ENCODE results near the gene FNIP2. TPM values are rescaled to one million over a fixed set of nuclear protein-coding genes. Genes with fewer than 3 reads are reported as not detected.
A peak's percentile ranks its signal among the peaks of the same experiment; 100 is the strongest.

Gene FNIP2
- total RNA-seq, 2 experiments from 2014 or later, result 10.1 to 11.3 TPM

- H3K4me1 Mint-ChIP-seq (ENCODE audit: low read depth), result peaks cover 33% of the 10 kb centered on the region
- no peak overlapping the region for H3K4me3 Mint-ChIP-seq
- no peaks in the 10 kb centered on the region for H3K9me3 Mint-ChIP-seq
- no peaks in the 10 kb centered on the region for H3K27me3 Mint-ChIP-seq (ENCODE audit: low read depth)
- no peak for DNase-seq
- peaks cover 1% of the 10 kb centered on the region for H3K36me3 Mint-ChIP-seq (ENCODE audit: low read depth)
- no peak overlapping the region for H3K27ac Mint-ChIP-seq
- intact Hi-C loops (cut with micrococcal nuclease), result loop anchor here (1.0 to 2.0 kb wide), 3 partner anchors 310 to 440 kb away; no protein-coding TSS in a partner anchor
- CTCF ChIA-PET, result interaction anchor here (0.5 kb wide), 1 partner anchor 84 kb away, joined by 3 read pairs; no protein-coding TSS in a partner anchor
These were observed 2.3 kb upstream of the FNIP2 start for GRCh38 chr4:158766434-158767044.

DNA sequence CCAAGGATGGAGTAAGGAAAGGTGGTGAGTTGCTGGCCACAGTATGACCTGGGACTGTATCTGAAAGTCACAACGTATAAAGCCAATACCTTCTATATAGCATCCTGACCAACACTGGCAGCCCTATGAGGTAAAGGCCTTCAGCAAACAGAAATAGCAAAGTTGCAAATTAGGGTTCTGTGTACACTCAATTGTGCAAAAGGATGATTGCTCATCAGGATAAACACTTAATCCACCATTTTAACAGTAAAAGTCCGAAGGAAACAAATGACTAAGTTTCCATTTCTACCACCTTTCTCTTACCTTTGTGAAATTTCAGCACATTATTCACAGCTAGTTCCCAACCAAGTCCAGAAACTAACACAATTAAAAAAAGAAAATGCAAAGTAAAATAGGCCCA is 1.4 kb upstream of the FNIP2 start:
- Mint-ChIP-seq H3K9me3 (no peaks in the 10 kb centered on the region), H3K4me1 (ENCODE audit: low read depth) (peaks cover 37% of the 10 kb centered on the region), H3K27me3 (ENCODE audit: low read depth) (no peaks in the 10 kb centered on the region), H3K4me3 (peak overlapping the region; percentile 77), H3K36me3 (ENCODE audit: low read depth) (peaks cover 1% of the 10 kb centered on the region), H3K27ac (peak overlapping the region; percentile 76)
- CTCF ChIA-PET, result interaction anchor here (0.5 to 0.8 kb wide), 4 partner anchors 44 to 439 kb away, joined by 3 read pairs; no protein-coding TSS in a partner anchor
- no peak for DNase-seq
- intact Hi-C loops (cut with micrococcal nuclease), result loop anchor here (1.0 to 2.0 kb wide), 3 partner anchors 309 to 439 kb away; no protein-coding TSS in a partner anchor

DNA sequence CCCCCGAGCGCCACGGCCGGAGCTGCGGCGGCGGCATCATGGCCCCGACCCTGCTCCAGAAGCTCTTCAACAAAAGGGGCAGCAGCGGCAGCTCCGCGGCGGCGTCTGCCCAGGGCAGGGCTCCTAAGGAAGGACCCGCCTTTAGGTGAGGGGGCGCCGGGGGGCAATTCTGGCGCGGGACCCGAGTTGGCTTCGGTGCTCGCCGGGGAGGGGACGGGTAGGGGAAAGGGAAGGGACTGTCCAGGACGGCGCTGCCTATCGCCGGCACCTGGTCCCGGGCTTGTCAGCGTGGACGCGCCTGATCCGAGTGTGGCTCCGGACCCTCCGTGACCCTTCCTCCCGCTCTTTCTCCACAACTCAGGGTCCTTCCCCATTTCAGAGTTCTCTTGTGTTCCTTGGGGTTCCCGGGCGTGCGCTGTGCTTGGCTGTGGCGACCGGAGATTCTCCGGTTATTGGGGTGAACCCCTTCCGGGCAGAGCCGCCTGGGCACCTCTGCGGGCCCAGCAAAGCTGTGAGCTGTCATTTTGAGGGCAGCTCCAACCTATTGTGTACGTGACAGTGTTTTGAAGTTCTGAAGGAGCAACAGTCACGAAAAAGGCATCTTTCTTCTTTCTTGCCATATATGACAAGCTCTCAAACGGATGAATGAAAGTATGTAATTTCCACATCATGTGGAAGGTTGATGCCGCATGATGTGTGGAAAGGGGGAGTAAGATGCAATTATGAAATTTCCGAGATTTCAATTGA is 522 bp downstream of the FNIP2 start:
- Mint-ChIP-seq H3K27ac (peak overlapping the region; percentile 90), H3K27me3 (ENCODE audit: low read depth) (no peaks in the 10 kb centered on the region), H3K36me3 (ENCODE audit: low read depth) (peaks cover 1% of the 10 kb centered on the region), H3K4me1 (ENCODE audit: low read depth) (peaks cover 39% of the 10 kb centered on the region), H3K9me3 (no peaks in the 10 kb centered on the region), H3K4me3 (peak overlapping the region; percentile 96)
- peak; percentile 59 for DNase-seq
- CTCF ChIA-PET, result interaction anchor here (1.0 to 1.4 kb wide), 6 partner anchors 42 to 434 kb away, joined by 3 to 4 read pairs (median 3); partner anchors contain the start of gene PPID
- intact Hi-C loops (cut with micrococcal nuclease), result loop anchor here (1.0 kb wide), 5 partner anchors 9 to 97 kb away; partner anchors contain the start of genes ETFDH and PPID

- CTCF ChIA-PET, result interaction anchor here (1.1 kb wide), 1 partner anchor 41 kb away, joined by 3 read pairs; no protein-coding TSS in a partner anchor
- intact Hi-C loops (cut with micrococcal nuclease), result no loop called here
- Mint-ChIP-seq H3K4me3 (peak overlapping the region; percentile 96), H3K27me3 (ENCODE audit: low read depth) (no peaks in the 10 kb centered on the region), H3K36me3 (ENCODE audit: low read depth) (peaks cover 1% of the 10 kb centered on the region), H3K27ac (no peak overlapping the region), H3K4me1 (ENCODE audit: low read depth) (peaks cover 47% of the 10 kb centered on the region), H3K9me3 (no peaks in the 10 kb centered on the region)
- DNase-seq, result no peak
These were observed 1.8 kb downstream of the FNIP2 start for GRCh38 chr4:158770671-158771070.

- Mint-ChIP-seq H3K4me1 (ENCODE audit: low read depth) (peaks cover 50% of the 10 kb centered on the region), H3K36me3 (ENCODE audit: low read depth) (peaks cover 1% of the 10 kb centered on the region), H3K27ac (no peak overlapping the region), H3K4me3 (no peak overlapping the region), H3K27me3 (ENCODE audit: low read depth) (no peaks in the 10 kb centered on the region), H3K9me3 (no peaks in the 10 kb centered on the region)
- intact Hi-C loops (cut with micrococcal nuclease), result no loop called here
- CTCF ChIA-PET, result no interaction called here
- no peak for DNase-seq
These were observed 3.0 kb downstream of the FNIP2 start for GRCh38 chr4:158771776-158772175.

DNA sequence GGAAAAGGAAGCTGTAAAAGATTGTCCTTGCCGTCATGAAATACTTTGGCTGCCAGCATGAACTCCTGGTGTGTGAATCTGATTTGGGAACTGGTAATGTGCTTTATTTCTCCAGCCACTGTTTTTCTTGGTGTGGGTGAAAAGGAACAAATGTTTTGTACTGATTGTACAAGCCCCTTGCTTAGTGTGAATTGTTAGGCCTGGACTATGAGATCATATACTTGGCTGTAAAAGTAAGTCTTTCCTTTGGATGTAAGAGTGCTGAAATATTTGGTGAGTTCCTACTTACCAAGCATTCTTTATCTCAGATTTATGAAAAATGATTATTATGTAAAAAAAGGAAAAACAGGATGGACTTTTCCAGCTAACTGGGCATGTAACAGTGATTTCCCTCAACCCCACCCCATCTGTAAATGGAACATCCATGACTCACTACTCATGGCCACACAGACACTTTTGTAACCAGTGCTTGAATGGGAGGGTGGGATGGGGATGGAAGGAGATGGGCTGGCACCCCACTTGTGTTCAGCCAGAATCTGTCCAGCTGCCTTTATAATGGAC is 6.3 kb downstream of the FNIP2 start:
- H3K27me3 Mint-ChIP-seq (ENCODE audit: low read depth), result no peaks in the 10 kb centered on the region
- H3K36me3 Mint-ChIP-seq (ENCODE audit: low read depth), result no peaks in the 10 kb centered on the region
- no peaks in the 10 kb centered on the region for H3K9me3 Mint-ChIP-seq
- intact Hi-C loops (cut with micrococcal nuclease), result no loop called here
- H3K4me3 Mint-ChIP-seq, result no peak overlapping the region
- no peak for DNase-seq
- H3K27ac Mint-ChIP-seq, result no peak overlapping the region
- CTCF ChIA-PET, result interaction anchor here (0.8 to 1.0 kb wide), 3 partner anchors 52 to 76 kb away, joined by 3 to 5 read pairs (median 3); no protein-coding TSS in a partner anchor
- H3K4me1 Mint-ChIP-seq (ENCODE audit: low read depth), result peaks cover 51% of the 10 kb centered on the region

DNA sequence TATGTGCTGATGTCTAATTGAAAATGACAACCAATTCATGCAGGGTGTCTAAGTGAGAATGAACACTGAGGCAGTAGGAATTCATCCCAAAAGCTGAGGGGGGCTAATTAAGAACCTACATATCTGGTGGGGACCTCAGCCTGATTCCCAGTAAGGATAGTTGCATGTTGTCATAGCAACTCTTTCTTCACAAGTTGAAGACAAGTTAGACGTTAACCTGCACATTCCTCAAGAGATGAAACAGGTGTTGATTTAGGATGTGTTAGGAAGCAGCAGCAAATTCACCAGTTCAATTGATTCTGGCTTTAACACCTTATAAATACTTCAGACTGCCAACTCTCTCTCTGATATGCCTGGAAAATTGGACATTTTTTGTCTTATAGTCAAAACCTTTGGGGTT is 7.3 kb downstream of the FNIP2 start:
- Mint-ChIP-seq H3K27ac (no peak overlapping the region), H3K27me3 (ENCODE audit: low read depth) (no peaks in the 10 kb centered on the region), H3K4me1 (ENCODE audit: low read depth) (peaks cover 41% of the 10 kb centered on the region), H3K4me3 (no peak overlapping the region), H3K36me3 (ENCODE audit: low read depth) (no peaks in the 10 kb centered on the region), H3K9me3 (no peaks in the 10 kb centered on the region)
- intact Hi-C loops (cut with micrococcal nuclease), result no loop called here
- DNase-seq, result no peak
- CTCF ChIA-PET, result no interaction called here

- peaks cover 33% of the 10 kb centered on the region for H3K4me1 Mint-ChIP-seq (ENCODE audit: low read depth)
- H3K4me3 Mint-ChIP-seq, result no peak overlapping the region
- no peaks in the 10 kb centered on the region for H3K36me3 Mint-ChIP-seq (ENCODE audit: low read depth)
- CTCF ChIA-PET, result interaction anchor here (0.5 to 1.5 kb wide), 2 partner anchors 74 to 177 kb away, joined by 3 to 4 read pairs; no protein-coding TSS in a partner anchor
- H3K27me3 Mint-ChIP-seq (ENCODE audit: low read depth), result no peaks in the 10 kb centered on the region
- H3K27ac Mint-ChIP-seq, result no peak overlapping the region
- DNase-seq, result no peak
- intact Hi-C loops (cut with micrococcal nuclease), result loop anchor here (1.0 to 2.0 kb wide), 3 partner anchors 8 to 49 kb away; partner anchors contain the start of gene FNIP2
- H3K9me3 Mint-ChIP-seq, result no peaks in the 10 kb centered on the region
These were observed 8.8 kb downstream of the FNIP2 start for GRCh38 chr4:158777423-158778155.

DNA sequence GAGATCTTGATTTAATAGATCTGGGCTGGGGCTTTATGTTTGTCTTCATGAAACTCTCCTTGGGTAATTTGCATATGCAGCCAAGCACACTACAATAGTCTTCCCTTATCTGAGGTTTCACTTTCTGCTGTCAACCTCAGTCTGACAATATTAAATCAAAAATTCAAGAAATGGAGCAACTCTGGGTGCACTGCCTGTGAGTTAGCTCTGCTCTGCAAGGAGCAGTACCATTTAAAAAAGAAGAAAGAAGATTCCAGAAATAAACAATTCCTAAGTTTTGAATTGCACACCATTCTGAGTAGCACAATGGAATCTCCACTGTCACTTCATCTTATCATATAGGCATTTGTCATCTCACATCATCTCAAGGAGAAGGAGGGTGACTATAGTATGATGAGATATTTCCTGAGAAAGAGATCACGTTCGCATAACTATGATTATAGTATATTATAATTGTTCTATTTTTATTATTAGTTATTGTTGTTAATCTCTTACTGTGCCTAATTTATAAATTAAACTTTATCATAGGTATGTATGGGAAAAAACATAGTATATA is 9.4 kb downstream of the FNIP2 start:
- no peak for DNase-seq
- H3K4me1 Mint-ChIP-seq (ENCODE audit: low read depth), result peaks cover 31% of the 10 kb centered on the region
- no peaks in the 10 kb centered on the region for H3K9me3 Mint-ChIP-seq
- H3K36me3 Mint-ChIP-seq (ENCODE audit: low read depth), result no peaks in the 10 kb centered on the region
- H3K4me3 Mint-ChIP-seq, result peak overlapping the region; percentile 27
- intact Hi-C loops (cut with micrococcal nuclease), result loop anchor here (1.0 to 2.0 kb wide), 3 partner anchors 9 to 49 kb away; partner anchors contain the start of gene FNIP2
- CTCF ChIA-PET, result interaction anchor here (0.5 to 1.5 kb wide), 2 partner anchors 73 to 177 kb away, joined by 3 to 4 read pairs; no protein-coding TSS in a partner anchor
- H3K27me3 Mint-ChIP-seq (ENCODE audit: low read depth), result no peaks in the 10 kb centered on the region
- peak overlapping the region; percentile 31 for H3K27ac Mint-ChIP-seq

DNA sequence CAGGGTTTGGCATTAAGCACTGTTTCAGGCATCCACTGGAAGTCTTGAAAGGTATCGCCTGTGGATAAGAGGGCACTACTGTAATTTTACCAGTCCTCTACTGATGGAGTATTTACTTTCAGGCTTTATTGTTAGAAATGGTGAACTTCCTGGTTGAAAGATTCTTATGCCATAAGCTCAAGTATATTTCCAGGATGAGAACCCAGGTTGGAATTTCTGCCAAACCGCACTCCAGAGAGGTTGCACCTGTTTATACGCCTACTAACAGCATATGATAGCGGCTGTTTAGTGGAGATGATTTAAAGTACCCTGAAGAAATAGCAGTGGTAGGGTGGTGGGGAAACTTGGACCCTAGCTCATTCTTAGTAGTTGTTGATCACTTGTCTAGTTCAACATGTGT is 9.9 kb downstream of the FNIP2 start:
- CTCF ChIA-PET, result interaction anchor here (1.5 kb wide), 1 partner anchor 73 kb away, joined by 4 read pairs; no protein-coding TSS in a partner anchor
- intact Hi-C loops (cut with micrococcal nuclease), result loop anchor here (1.0 to 2.0 kb wide), 3 partner anchors 9 to 48 kb away; partner anchors contain the start of gene FNIP2

DNA sequence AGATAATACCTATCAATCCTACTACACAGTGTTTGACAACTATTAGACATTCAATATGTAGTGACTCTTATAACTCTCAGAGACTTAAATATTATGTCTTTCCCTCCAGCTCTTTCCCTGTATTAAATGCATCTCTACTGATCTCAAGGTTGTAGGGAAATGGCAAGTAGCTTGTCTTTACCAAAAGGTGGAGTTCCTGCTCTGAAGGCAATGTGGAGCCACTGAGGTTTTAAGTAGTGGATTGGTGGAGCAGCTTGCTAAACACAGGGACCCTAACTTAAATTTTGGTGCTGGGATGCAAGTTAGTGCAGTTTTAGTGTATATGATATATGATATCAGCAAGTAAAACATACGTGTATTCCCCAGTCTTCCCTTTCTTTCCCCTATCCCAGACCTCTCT is 13.1 kb downstream of the FNIP2 start:
- Mint-ChIP-seq H3K9me3 (no peaks in the 10 kb centered on the region), H3K36me3 (ENCODE audit: low read depth) (no peaks in the 10 kb centered on the region), H3K27ac (no peak overlapping the region), H3K4me3 (no peak overlapping the region), H3K27me3 (ENCODE audit: low read depth) (no peaks in the 10 kb centered on the region), H3K4me1 (ENCODE audit: low read depth) (peaks cover 24% of the 10 kb centered on the region)
- intact Hi-C loops (cut with micrococcal nuclease), result no loop called here
- CTCF ChIA-PET, result interaction anchor here (0.6 kb wide), 1 partner anchor 52 kb away, joined by 3 read pairs; no protein-coding TSS in a partner anchor
- no peak for DNase-seq

More for the DNA sequence above, 9.9 kb downstream of the FNIP2 start:
- no peak overlapping the region for H3K27ac Mint-ChIP-seq
- H3K27me3 Mint-ChIP-seq (ENCODE audit: low read depth), result no peaks in the 10 kb centered on the region
- no peaks in the 10 kb centered on the region for H3K36me3 Mint-ChIP-seq (ENCODE audit: low read depth)
- no peak for DNase-seq
- peaks cover 34% of the 10 kb centered on the region for H3K4me1 Mint-ChIP-seq (ENCODE audit: low read depth)
- no peaks in the 10 kb centered on the region for H3K9me3 Mint-ChIP-seq
- no peak overlapping the region for H3K4me3 Mint-ChIP-seq
